HG03442 (cell line): ENCODE data around the gene ARSB.
"Not testable (repeated sequence)": the region's sequence is repeated elsewhere in the genome, so short reads cannot be mapped to it uniquely, and the experiment has no call there.

Experiments
- ATAC-seq: cut with Tn5 transposase; IDR thresholded peaks from one replicate; pipeline ENCODE4 v1.9.1; 2021; ENCODE audit warnings: mild to moderate bottlenecking, moderate library complexity; ENCODE audit not compliant: unreplicated experiment

The ARSB gene

DNA sequence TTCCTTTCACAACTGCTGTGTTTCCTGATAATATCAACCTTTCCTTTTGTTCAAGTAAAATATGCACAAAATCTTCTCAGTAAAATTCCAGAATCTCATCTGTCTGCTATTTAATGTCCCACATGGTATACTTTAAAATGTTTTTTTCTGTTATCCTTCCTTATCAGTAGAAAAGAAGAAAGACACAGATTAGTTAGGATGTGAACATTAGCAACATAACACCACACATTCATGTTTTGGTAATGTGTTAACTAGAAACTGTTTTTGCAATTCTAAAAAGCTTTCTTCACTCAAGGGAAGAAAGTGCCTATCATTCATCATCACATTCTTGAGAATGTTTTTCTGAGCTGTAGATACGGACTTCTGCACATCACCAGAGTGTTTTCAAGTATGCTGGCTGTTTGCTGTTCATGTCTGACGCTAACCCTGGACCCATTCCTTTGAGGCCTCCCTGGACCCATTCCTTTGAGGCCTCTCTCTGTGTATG lies 10.5 kb upstream of the ARSB start:
- no peak for ATAC-seq

DNA sequence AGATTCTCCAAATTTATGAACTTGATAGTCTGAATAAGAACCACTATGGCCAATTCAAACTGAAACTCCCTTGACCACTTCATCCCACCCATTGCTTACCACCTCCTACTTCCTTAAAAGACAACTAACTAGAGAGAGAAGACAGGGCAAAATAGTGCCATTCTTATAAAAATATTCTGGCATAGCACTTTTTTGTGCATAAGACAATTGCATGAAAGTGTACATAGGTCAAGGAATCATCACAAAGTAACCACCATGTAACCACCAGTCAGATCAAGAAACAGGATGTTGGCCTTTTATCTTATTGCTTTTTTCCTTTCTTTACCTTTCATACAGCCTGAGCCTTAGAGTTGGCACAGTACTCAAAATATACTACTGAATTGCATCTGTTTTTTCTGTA lies 8.1 kb upstream of the ARSB start:
- no peak for ATAC-seq

DNA sequence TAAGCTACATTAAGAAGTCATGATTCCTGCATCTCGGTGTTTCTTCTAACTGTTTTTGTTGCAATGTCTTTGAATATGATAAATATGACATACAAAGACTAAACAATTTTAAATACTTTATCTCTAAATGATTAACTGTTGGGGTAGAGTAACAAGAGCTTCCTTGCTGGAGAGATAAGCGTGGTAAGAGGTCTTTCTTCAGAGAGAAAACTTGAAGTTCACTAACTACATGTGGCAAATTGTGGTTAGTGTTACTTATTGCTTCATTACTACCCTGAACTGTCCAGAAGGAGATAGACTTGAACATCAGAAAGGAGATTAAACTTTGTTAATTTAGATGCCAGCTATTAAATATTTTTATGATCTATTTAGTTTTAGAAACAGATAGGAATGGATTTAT lies 7.0 kb upstream of the ARSB start:
- no peak for ATAC-seq

DNA sequence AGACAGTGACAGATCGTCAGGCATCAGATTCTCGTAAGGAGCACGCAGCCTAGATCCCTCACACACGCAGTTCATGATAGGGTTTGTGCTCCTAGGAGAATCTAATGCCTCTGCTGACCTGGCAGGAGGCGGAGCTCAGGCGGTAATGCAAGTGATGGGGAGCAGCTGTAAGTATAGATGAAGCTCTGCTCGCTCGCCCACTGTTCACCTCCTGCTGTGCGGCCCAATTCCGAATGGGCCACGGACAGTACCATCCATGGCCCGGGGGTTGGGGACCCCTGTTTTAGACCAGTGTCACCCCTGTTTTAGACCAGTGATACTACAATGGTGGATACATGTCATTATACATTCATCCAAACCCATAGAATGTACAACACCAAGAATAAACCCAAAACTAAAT lies 4.0 kb upstream of the ARSB start:
- ATAC-seq, result no peak

DNA sequence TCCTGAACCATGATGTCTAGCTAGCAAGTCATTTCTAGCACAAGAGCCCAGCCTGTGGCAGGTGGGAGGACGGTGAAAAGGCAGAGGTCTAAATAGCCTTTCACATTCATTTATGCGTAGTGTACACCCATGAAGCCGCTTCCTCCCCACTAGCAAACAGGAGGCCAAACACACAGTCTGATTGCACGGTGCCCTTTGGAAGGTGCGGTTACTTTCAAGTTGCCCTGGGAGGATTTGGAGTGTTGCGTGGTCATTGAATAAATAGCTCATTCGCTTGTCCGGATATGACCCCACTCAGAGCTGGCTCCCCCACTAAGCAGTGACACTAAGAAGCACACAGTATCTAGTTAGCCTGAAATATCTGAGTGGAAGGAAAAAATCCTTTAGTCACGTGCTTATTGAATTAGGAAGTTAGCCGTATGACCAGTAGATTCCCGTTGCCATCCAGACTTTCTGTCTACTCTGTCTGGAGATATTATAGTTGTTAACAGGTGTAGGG lies 664 bp upstream of the ARSB start:
- peak; percentile 40 for ATAC-seq

DNA sequence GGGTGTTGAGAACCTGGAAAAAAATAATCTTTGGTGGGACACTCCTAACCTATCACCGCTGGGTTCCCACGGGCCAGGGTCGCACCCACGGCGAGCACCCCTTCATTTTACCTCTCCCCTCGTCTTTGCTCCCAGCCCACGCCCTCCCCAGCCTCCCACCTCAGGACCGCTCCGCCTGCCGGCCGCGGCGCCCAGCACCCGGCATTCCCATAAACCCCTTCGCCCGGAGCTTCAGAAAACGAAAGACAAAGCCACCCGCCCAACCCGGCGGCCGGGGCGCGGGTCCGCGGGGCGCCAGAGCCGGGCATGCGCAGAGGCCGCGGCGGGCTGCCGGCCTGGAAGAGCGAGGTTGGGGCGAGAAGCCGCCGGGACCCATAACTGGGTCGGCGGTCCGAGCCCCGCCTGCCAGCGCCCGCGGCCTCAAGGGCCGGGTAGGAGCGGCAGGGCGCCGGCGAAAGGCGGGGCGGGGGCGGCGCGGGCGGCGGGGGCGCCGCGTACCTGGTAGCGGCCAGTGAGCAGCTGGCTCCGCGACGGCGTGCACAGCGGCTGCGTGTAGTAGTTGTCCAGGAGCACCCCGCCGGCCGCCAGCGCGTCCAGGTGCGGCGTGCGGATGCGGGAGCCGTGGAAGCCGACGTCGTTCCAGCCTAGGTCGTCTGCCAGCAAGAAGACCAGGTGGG lies 533 bp downstream of the ARSB start:
- ATAC-seq, result peak; percentile 52

DNA sequence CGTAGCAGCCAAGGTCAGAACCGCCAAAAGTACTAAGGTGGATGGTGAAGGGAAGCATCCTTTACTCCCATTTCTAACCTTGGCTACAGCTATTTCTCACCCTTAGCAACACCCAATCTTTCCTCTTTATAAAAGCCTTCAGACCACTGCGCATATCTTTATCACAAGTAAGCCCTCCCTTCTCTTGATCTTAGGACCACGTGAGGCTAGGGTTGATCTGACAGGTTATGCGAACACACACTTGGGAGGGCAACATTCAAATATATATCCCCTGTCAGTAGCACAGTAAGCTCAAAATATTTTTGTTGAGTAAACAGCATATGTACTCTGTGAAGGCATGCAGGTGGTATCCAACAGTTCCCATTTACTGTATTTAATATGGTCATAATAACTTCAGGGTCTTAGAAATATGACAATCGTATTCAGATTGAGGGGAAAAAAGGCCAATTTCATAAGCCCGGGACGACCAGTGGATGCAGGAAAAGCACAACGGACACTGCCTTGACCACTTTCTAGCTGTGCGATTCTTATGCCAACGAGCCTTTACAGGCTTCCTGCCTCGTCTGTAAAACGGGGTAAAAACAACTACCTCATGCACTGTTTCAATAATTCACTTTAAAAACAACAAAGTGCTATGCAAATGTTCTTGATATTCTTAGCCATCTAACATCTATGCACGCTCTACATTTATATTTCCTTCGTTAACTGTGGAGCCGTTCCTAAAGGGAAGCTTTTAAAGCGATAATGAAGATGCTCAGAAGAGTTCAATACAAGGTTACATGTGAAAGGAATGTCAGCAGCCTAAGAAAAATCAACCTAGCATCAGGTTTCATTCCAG lies 1.3 kb downstream of the ARSB start:
- ATAC-seq, result no peak

DNA sequence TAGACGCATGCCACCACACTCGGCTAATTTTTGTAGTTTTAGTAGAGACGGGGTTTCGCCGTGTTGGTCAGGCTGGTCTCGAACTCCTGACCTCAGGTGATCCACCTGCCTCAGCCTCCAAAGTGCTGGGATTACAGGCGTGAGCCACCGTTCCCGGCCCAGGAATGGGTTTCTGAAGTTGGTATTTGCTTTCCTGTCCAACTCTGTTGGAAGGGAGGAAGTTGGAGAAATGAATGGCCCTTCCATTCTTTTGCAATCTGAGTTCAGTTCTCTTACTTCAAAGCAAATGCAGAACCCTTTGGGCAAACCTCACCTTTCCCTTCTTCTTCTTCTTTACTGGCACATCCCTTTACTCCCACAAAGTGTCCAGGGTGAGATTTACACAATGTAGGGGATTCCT lies 1.9 kb downstream of the ARSB start:
- ATAC-seq, result not testable (repeated sequence)

DNA sequence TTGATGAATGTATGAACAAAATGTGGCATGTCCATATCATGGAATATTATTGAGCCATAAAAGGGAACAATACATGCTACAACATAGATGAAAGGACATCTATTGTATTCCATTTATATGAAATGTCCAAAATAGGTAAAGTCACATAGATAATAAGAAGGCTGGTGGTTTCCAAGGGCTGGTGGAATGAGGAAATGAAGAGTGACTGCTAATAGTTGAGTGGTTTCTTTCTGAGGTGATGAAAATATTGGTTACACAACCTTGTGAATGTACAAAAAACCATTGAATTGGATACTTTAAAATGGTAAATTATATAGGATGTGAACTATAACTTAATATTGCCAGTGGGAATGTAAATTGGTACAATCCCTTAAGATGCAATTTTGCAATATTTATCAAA lies 5.2 kb downstream of the ARSB start:
- no peak for ATAC-seq

DNA sequence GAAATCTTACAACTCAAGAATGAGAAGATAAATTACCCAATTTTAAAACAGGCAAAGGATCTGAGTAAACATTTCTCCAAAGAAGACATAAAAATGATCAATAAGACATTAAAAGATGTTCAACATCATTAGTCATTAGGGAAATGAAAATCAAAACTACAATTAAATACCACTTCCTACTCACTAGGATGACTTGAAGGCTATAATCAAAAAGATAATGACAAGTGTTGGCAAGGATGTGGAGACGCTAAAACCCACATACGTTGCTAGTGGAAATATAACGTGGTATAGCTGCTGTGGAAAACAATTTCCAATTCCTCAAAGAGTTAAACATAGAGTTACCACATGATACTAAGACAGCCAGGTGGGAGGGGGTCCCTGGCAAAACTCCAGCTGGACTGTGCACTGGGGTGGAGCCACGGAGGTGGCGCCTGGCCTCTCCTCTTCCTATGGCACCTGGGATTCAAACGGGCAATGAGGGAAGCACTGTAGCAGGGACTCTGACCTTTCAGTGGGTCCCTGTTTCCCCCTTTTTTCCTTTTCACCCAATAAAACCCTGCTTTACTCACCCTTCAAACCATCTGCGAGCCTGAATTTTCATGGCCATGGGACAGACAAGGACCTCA lies 5.9 kb downstream of the ARSB start:
- ATAC-seq, result no peak

DNA sequence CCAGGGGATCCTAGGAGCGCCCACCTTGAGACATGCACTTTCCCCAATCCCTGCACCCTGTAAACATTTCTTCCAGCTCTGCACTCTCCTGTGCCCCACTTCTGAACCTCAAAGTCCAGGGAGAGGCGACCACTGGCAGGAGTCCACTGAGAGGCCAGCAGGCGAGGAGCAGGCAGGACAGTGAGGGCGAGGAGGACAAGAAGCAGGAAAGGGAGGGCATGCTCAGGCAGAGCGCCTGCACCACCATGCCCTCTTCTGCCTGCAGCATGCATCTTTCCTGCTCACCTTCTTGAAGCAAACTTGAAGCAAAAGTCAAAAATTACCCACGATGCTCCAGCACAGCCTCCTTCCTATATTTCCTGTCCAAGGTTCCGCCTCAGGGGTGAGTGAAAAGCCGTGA lies 10.1 kb downstream of the ARSB start:
- no peak for ATAC-seq

DNA sequence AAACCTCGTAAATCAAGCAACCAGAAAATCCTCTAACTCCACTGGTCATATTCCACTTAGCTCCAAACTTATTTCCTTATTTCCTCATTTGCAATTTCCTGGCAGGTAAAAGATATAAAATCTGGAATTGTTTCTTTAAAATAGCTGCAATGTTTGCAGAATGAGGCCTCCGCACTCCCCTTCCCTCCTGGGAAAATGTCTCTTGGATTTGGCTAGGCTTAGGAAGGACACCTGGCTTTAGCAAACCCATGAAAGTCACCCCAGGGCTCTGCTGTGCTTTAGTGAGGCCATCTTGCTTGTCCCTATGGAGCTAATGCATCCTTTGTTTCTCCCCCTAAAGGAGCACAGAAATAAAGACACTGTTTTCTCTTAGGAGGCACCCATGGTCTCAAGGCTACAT lies 10.5 kb downstream of the ARSB start:
- no peak for ATAC-seq

DNA sequence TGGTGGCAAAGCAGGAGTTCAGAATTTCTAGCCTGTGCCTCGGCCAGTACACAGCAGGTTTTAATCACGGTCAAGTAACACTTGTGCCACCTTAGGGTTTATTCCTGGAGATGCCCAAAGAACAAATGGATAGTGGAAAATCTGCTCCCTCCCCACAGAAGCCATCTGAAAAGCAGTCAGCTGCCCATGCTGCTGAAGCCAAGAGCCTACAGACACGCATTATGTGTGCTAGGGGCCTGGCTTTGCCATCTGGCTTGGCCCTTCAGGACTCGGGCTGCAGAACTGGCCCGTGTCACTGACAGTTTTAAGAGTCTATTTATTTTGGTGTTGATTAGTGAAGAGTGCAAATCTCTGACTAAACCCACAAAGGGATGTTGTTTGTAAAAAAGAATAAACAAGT lies 11.1 kb downstream of the ARSB start:
- ATAC-seq, result no peak

DNA sequence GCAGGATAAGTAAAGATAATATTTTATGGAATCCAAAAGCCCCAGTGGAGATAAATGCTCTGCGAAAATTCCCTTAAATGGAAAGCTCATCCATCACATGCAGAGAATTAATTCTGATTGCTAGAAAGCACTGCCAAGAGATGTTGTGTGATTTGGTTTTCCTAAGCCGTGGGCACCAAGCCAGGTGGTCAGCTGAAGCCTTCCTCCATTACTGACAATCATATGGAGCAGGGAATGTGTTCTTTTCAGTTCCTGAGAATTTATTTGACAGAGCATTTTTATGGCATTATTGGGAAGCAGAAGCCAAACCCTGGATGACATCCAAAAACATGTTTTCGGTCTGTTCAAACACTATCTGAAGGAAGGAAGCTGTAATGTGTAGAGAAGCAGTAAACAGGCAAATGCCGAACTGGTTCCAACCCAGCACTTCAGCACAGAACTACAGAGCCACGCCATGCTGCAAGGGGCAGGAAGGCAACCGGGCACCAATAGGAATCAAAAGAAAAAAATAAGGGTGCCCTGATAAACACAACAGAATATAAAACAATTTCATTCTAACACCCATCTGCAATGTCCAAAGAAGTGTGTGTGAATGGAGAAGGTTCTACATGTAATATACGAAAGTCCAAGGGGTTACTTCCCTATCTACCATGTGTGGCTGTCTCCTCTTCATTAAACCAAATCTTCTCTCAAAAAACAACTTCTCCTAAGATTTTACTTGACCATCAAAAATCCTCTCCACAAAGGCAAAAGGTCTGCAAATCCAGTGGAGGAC lies 12.3 kb downstream of the ARSB start:
- ATAC-seq, result no peak

DNA sequence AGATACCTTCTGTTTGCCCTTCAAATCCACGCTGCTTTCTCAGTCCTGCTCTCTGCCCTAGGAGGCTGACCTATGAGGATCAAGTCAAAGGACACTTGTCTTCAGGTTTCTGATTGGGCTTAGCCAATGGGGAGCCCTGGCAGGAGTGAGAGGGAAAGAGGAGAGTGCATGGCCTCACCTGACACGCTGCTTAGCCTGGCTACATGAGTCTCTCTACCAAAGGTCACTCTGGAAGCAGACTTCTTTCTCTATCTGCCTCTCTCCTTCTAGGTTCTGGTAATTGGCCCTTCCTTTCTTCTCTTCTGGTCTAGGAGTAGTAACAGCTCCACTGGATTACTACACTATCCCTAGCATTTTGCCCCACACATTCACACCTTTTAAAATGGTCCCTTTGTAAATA lies 13.1 kb downstream of the ARSB start:
- no peak for ATAC-seq

DNA sequence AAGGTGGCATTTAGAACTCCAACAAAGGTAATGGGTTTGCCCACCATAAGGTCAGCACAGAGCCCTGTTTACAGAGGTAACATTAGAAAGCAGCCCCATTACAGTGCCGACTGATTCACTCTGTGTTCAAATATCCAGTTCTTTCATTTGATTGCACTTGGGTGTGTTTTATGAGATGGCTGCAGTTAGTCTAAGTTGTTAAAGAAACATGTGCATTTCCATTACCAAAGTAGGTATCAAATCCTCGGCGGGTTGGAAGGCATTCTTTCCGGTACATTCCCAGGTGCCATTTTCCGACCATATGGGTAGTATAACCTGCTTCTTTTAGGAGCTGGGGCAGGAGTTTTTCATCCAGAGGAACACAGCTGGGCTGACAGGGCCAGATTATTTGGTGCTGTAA lies 16.3 kb downstream of the ARSB start:
- no peak for ATAC-seq

DNA sequence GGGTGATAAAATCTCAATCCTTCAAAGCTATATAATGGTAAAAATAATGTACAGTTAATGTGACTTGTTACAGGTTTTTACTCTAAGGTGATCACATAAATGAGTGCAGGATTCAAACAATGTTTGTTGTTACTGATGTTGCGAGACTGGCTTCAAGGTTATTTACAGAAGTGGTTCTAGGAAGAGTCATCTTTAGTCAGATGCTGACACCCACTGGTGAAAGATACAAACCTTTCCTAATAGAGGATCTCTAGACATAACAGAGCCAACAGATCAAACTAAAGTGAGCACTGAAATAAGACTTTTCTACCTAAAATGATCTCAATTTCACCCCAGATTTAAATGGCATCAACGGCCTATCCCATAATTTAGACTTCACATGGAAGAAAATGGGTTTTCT lies 20.2 kb downstream of the ARSB start:
- ATAC-seq, result no peak

DNA sequence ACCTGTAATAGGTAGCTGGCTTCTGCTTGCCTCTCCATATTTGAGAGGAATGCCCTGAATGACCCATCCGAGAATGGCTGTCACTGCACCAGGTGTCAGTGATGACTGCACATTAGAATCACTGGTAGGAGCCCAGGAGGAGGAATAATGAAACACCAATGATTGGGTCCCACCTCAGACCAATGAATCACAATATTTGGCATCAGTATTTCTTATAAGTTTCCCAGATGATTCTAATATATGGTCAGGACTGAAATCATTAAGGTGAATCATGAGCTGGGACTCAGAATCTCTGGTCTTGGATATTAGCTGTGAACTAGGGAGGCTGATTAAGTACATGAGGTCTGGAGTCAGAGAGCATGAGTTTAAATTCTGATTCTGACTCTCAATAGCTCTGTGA lies 23.4 kb downstream of the ARSB start:
- no peak for ATAC-seq

DNA sequence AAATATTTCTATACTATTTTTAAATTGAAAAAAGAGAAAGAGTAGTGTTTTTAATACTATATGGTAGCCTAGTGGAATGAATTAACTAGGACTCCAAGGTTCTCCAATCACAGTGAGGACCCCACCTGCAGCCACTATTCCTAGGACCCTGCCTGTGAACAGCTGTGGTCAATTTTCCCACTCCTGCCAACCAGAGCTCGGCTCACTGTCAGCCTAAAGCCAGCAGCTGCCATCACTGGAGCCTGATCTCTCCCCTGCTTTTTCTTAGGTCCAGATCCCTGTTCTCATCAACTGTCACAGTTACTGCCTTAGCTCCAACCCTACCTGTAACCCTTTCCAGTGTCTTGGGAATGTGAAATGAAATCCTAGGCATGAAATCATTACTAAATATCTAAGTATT lies 25.3 kb downstream of the ARSB start:
- ATAC-seq, result no peak

DNA sequence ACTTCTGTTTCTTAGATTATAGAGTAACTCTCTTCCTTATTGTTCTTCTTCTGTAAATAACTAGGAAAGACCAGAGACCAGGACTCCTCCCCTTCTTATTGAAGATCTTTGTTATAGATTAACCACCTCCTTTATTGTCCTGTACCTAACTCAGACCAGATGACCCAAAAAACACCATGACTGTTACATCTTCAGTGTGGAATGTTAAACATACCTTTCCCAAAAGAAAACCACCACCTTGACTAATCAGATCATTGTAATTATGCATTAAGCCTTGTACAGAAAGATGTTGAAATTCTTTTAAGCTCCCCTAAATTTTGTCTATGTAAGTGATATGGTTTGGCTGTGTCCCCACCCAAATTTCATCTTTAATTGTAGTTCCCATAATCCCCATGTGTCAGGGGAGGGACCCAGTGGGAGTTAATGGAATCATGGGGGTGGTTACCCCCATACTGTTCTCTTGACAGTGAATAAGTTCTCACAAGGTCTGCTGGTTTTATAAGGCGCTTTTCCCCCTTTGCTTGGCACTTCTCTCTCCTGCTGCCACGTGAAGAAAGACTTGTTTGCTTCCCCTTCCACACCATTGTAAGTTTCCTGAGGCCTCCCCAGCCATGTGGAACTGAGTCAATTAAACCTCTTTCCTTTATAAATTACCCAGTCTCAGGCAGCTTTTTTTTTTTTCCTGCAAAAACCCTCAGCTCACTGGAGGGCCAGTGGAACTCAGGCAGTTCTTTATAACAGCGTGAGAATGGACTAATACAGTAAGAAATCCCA lies 26.3 kb downstream of the ARSB start:
- ATAC-seq, result no peak
